Upper lobe of right lung (tissue), 1 donor: ENCODE data around the gene MOV10. TPM values are rescaled to one million over a fixed set of nuclear protein-coding genes. Genes with fewer than 3 reads are reported as not detected.

ENCODE experiments used
- ATAC-seq: fragments of 200-7000 bp; cut with Tn5 transposase; one replicate; pipeline ENCODE4 v1.9.1; 2020; ENCODE audit warnings: mild to moderate bottlenecking, moderate library complexity
- DNase-seq: peaks from one replicate; pipeline ENCODE4 v3.0.0-alpha.2; 2020
- H3K27ac ChIP-seq: fragments of 200-600 bp; one replicate; pipeline ENCODE4 v1.8.0; 2022
- H3K27me3 ChIP-seq: fragments of 200-600 bp; one replicate; pipeline ENCODE4 v1.8.0; 2022; ENCODE audit warnings: mild to moderate bottlenecking
- H3K36me3 ChIP-seq: fragments of 200-600 bp; one replicate; pipeline ENCODE4 v1.8.0; 2022
- H3K4me1 ChIP-seq: fragments of 200-600 bp; one replicate; pipeline ENCODE4 v1.8.0; 2022
- H3K4me3 ChIP-seq: fragments of 200-600 bp; one replicate; pipeline ENCODE4 v1.8.0; 2022; ENCODE audit warnings: mild to moderate bottlenecking
- H3K9me3 ChIP-seq: fragments of 200-600 bp; one replicate; pipeline ENCODE4 v1.8.0; 2022
- CTCF ChIP-seq: fragments of 200-600 bp; IDR thresholded peaks from one replicate; pipeline ENCODE4 v1.8.0; 2022; ENCODE audit warnings: antibody characterized with exemption
- intact Hi-C: fragments of 100-400 bp; cut with DNase I; formaldehyde crosslinking; loops from one replicate; pipeline ENCODE4 v1.11.0; 2022
- total RNA-seq: library from RNA; stranded (reverse); fragmentation: NEBNext Ultra II Directional; extraction: Animal tissue kit (Norgen Biotek cat#: 25700); gene quantifications from one replicate; pipeline ENCODE4 v1.2.1, GENCODE V29; 2021
- donor health status: DM: no; HTN: yes; CAD: no; lungs with severe emphysema.

MOV10 gene
- total RNA-seq, 1 donor from 2014 or later: 62.8 TPM

DNA sequence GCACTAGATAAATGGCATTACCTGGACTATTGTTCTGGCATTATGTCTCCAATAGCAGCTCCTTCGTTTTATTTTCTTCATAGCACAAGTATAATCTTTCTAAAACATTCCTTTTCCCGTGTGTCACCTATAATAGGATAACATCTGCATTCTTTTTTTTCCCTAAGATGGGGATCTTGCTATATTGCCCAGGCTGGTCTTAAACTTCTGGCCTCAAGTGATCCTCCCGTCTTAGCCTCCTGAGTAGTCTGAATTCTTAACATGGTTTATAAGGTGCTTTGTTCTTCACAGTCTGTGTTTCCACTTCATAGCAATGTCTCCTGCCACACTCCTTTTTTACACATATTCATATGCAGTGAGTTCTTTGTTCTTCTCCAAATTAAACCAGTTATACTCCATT is 8.6 kb upstream of the MOV10 start:
- DNase-seq (no peak), ATAC-seq (no peak)
- no peak overlapping the region for H3K27ac ChIP-seq
- H3K4me3 ChIP-seq: no peak overlapping the region
- no peaks in the 10 kb centered on the region for H3K9me3 ChIP-seq
- H3K36me3 ChIP-seq: peaks cover 100% of the 10 kb centered on the region
- intact Hi-C loops: no loop called here
- no peaks in the 10 kb centered on the region for H3K27me3 ChIP-seq
- H3K4me1 ChIP-seq: no peaks in the 10 kb centered on the region
- no peak for TF ChIP-seq CTCF

GRCh38 chr1:112666946-112667345 is 7.5 kb upstream of the MOV10 start:
- no peak for ATAC-seq
- no peak overlapping the region for H3K27ac ChIP-seq
- H3K36me3 ChIP-seq: peaks cover 100% of the 10 kb centered on the region

GRCh38 chr1:112672009-112672408 is 2.5 kb upstream of the MOV10 start:
- H3K9me3 ChIP-seq: no peaks in the 10 kb centered on the region
- H3K27me3 ChIP-seq: no peaks in the 10 kb centered on the region
- peaks cover 49% of the 10 kb centered on the region for H3K36me3 ChIP-seq
- H3K27ac ChIP-seq: no peak overlapping the region
- DNase-seq (no peak), ATAC-seq (no peak)
- TF ChIP-seq CTCF: no peak
- peaks cover 19% of the 10 kb centered on the region for H3K4me1 ChIP-seq
- H3K4me3 ChIP-seq: no peak overlapping the region
- intact Hi-C loops: no loop called here

More at GRCh38 chr1:112666946-112667345, 7.5 kb upstream of the MOV10 start:
- no peak for TF ChIP-seq CTCF
- intact Hi-C loops: no loop called here
- Histone ChIP-seq H3K4me3 (no peak overlapping the region), H3K27me3 (no peaks in the 10 kb centered on the region), H3K9me3 (no peaks in the 10 kb centered on the region), H3K4me1 (no peaks in the 10 kb centered on the region)
- DNase-seq: no peak

GRCh38 chr1:112672842-112673241 is 1.6 kb upstream of the MOV10 start:
- no peak for ATAC-seq
- Histone ChIP-seq H3K4me1 (peaks cover 19% of the 10 kb centered on the region), H3K4me3 (no peak overlapping the region), H3K27me3 (no peaks in the 10 kb centered on the region), H3K36me3 (peaks cover 41% of the 10 kb centered on the region), H3K27ac (no peak overlapping the region), H3K9me3 (no peaks in the 10 kb centered on the region)
- DNase-seq: no peak
- intact Hi-C loops: no loop called here
- no peak for TF ChIP-seq CTCF

GRCh38 chr1:112673592-112674439 is 643 bp upstream of the MOV10 start:
- Histone ChIP-seq H3K4me3 (peak overlapping the region; percentile 94), H3K9me3 (no peaks in the 10 kb centered on the region), H3K4me1 (peaks cover 19% of the 10 kb centered on the region), H3K36me3 (peaks cover 31% of the 10 kb centered on the region), H3K27me3 (no peaks in the 10 kb centered on the region), H3K27ac (peak overlapping the region; percentile 92)
- intact Hi-C loops: no loop called here
- DNase-seq (no peak), ATAC-seq (peak; percentile 28)
- TF ChIP-seq CTCF: peak; percentile 47
